ENCODE data around the gene IQCC.

Gene IQCC

DNA sequence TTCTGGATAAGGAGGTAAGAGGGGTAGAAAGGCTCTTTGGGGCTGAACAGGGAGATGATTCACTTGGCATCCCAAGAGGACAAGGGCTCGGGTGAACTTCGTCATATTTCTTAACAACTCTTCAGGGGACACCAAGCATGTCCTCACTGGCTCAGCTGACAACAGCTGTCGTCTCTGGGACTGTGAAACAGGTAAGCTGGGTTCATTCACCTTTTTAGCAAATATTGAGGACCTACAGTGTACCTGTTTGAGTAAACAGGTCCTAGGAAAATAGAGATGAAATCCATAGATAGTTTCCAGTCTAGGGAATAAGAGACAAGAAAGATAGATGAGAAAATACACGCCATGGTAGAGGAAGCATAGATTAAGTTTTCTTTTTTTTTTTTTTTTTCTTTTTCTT is 18.8 kb downstream of the IQCC start:
- no peak for DNase-seq

DNA sequence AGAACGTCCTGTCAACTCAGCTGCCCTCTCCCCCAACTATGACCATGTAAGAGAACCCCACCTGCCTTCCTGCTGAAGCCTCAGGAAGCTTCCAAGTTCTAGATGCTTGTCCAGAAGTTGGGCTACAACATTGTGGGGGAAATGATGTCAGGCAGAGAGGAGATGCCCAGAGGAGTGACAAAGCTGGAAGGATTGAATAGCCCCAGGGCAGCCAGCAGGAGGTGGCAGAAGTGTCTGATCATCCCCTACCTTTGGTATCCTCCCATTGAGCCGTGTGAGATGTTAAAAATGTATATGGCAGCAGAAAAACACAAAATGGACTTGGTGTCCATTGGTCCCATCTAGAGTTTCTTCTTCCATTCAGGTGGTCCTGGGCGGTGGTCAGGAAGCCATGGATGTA is 23.3 kb downstream of the IQCC start:
- DNase-seq = no peak

DNA sequence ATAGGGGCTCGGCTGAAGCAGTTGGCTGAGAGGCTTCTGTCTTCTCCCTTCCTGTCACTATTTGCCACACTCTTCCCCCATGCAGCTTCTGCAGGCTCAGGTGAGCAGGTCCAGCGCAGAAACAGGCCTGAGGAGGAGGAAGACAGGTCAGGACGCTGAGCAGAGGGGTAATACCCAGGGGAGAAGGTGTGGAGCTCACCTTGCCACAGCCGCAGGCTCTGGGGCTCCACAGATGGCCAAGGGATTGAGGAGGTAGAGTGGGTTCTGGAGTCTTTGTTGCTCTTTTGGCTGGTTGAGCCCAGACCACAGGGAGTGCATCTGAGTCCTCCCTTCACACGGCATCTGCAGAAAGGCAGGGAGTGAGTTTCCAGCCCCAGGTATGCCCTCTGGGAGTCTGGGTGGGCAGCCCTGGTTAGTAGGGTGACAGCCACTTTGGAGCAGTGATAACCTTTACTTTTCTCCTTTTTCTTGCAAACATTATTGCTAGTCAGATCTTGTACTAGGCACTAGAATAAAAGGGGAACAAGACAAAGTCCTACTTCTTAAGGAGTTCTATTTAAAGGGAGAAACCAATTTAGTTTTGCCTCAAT is 26.5 kb downstream of the IQCC start:
- DNase-seq = no peak

DNA sequence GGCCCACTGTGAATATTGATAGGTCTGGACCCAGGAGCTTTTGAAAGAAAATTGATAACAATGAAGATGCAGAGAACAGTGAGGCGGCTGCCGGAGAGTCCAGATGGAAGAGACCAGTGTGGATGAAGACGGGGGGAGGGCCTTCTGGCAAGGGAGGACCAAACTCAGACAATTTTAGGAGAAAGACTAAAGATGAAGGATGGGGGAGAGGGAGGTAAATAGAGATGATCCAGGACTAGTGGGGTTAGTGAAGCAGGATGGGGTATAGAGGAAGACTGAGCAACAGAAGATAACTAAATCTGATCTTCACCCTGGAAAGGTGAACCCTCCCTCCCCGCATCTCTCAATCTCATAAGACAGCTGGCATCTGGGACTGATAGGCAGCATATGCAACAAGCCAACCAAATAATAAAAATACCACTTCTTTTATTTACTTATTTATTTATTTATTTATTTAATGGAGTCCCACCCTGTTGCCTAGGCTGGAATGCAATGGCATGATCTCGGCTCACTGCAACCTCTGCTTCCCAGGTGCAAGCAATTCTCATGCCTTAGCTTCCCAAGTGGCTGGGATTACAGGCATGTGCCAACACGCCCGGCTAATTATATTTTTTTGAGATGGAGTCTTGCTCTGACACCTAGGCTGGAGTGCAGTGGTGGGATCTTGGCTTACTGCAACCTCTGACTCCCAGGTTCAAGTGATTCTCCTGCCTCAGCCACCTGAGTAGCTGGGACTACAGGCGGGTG is 27.3 kb downstream of the IQCC start:
- DNase-seq = no peak

DNA sequence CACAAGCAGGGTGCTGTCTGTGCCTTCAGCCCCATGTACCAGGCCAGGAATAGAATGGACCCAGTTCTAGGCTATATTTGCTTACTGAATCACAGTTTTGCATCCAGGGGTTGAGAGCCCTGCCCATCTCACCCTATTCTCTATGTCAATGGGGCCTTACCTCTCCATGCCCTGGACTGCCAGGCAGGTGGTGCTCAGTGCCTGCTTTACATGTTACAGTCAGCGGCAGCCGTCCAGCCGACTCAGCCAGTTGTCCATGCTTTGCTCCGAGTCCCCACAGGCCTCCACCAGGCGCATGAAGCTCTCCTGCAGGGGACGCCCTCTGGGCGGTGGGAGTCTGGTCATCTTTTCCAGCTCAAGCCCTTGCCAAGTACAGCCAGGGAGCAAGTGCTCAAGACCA is 29.3 kb downstream of the IQCC start:
- DNase-seq = no peak

DNA sequence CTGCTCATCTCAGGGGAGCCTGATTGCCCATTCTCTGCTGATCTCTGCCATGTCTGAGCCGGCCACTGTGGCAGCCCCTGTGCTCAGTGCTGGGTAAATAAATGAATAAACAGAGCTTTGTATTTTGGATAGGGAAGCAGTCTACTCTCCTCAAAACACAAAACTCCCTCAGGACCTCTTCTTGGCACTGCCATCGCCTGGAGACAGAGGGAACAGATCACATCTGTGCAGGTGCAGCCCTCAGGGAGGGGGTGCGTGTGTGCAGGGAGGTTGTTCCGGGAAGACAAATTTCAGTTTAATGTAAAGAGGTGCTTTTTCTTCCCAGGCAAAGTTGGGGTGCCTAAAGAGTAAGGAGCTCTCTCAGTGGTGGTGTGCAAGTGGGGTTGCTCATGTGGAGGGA is 33.9 kb downstream of the IQCC start:
- DNase-seq = no peak

DNA sequence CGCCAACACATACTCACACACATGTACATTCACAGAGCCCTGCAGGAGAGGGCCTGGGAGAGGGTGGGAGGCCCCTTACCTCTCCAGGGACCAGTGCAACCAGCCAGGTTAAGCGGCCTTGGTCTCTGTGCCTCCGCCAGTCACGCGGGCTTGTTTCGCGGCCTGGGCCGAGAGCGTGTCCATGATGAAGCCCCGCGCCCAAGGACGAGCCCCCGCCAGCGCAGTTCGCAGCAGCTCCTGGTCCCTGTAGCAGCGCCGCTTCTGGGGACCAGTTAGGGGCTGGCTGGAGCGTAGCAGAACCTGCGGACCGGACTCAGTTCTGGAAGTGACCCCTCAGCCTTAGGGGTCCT is 34.3 kb downstream of the IQCC start:
- no peak for DNase-seq

DNA sequence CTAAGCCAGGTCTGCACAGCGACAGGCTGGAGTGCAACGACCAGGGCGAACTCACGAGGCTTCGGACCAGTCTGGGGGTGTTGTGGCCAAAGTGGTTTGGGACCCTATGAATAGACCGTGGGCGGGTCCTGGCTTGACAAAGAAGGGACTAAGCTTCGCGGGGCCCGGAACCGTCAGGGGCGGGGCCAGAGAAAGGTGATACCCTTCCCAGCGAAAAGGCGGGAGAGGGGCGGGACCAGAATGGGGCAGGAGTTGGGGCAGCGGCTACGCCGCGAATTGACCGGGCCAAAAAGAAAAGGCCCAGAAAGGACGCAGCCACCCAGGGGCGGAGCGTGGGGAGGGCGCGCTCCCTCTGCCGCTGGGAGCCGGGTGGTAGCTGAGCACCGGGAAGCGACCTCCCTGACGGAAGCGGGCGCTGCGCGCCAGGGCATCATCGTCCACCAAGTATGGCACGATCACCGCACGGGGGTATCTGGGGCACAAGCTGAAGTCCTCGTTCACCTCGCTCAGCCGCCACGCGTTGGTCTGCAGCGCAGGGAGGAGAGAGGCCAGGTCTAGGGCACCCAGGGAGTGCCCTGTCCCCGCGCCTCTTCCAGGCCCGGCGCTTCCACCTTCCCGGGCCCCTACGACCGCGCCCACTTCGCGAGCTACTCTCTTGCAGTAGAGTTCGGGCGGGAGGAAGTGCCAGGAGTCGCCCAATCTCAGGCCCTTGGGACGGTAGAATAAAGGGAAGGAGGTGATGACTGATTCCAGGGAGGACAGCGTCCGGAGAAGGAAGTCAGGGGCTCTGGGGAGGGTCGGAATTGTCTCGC is 34.9 kb downstream of the IQCC start:
- DNase-seq = peak; percentile 48

DNA sequence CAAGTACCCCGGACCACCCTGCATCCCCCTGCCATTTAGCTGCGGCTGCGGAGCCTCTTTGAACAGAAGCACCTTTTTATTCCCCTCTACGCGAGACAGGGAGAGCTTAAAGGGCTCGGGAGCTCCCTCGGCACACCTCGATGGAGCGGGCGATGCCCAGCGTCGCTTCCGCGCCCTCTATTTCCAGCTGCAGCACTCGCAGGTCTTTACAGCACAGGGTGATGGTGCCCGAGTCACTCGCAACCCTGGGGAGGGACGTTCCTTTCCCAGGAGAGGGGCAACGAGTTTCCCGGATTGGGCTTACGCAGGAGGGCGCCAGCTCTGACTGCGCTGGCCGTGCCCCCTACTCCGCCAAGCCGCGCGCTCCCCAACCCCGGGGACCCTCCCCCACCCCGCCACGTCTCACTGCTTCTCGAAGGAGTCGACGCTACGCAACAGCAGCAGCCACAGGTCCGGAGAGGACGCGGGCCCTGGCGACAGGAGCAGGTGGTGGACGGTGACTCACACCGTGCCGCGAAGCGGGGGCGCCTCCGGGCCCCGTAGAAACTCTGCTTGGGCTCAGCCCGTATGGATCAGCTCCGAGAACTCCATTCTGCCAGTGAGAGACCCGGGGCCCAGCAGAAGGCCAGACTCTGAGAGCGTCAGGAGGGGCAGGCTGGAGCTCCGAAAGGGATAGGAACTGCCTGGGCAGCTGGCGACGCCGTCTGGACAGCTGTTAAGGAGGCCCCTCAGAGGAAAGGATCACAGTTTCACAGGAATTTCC is 35.7 kb downstream of the IQCC start:
- peak; percentile 32 for DNase-seq

DNA sequence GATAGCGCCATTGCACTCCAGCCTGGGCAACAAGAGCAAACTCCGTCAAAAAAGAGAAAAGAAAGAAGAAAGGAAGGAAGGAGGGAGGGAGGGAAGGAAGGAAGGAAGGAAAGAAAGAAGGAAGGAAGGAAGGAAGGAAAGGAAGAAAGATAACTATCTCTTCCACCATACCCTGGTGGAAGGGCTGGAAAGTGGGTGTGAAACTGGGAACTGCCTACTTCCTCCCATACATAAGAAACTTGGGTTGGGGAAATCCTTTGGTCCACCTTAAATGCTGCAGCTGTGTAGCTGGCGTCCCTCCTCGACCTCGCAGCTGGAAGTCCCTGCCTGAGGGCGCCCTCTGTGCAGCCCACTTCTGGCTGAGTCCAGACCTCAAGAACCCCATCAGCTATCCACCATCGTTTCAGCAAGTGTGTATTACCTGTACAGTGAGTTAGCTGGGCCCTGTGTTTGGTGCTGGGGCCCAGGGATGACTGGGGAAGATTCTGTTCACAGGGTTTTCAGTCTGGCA is 36.9 kb downstream of the IQCC start:
- DNase-seq = no peak

DNA sequence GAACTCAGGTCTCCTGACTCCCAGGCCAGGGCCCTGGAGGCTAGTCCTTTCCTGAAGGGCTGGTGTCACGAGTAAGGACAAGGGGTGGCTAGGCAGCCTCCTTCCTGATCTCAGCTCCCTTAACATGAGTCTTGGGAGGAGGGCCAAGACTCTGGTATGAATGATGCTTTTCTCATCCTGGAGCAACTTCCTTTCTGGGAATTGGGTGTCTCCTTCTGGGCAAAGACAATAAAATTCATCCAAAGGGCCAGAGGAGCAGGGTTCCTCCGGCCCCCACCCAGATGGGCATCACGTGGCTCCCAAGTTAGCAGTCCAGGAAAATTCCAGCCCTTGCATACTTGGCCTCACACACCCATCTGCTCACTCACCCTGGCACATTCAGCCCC is 41.4 kb downstream of the IQCC start, which contains the start of gene FAM167B:
Gene FAM167B (plus strand): TSS at position 335 of the 386 bp plus-strand sequence. CDS start 200 bp downstream, outside the sequence.
- no peak for DNase-seq

DNA sequence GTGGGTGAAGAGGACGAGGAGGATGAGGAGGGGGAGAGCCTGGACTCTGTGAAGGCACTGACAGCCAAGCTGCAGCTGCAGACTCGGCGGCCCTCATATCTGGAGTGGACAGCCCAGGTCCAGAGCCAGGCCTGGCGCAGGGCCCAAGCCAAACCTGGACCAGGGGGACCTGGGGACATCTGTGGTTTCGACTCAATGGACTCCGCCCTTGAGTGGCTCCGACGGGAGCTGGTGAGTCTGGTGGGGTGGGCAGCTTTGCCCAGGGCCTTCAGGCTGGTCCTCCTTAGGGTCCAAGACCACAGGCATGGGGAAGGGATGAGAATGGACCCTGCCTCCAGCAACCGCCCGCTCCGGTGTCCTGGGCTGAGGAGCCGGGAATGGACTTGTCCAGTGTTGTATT is 42.0 kb downstream of the IQCC start:
- no peak for DNase-seq

DNA sequence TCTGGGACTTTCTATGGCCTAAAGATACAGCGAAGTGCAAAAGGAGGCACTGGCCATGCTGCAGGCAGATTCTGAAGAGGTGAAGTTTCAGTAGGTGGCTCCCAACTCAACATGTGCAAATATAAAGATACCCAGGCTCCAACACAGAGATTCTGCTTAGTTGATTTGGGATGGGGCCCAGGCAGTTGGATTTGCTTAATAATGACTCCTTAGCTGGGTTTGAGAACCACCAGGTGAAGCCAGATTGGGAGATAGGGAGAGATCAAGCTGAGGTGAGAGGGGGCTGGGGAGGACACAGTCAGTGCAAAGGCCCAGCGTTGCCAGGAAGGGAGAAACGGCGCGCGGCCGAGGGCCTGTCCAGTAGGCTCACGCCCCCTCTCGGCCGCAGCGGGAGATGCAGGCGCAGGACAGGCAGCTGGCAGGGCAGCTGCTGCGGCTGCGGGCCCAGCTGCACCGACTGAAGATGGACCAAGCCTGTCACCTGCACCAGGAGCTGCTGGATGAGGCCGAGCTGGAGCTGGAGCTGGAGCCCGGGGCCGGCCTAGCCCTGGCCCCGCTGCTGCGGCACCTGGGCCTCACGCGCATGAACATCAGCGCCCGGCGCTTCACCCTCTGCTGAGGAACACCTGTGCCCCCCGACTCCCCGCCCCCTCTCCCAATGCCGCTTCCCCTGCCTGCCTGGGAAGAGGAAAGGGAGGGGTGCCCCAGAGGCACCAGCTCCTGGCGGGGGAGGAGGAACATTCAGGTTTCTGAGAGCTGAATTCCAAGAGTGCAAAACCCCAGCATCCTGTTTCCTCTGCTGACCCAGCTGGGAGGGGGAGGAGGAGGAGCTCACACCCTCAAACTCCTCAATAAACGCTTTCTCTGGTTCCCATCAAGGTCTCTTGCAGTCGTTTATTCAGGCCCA is 42.8 kb downstream of the IQCC start:
- DNase-seq = peak; percentile 61

DNA sequence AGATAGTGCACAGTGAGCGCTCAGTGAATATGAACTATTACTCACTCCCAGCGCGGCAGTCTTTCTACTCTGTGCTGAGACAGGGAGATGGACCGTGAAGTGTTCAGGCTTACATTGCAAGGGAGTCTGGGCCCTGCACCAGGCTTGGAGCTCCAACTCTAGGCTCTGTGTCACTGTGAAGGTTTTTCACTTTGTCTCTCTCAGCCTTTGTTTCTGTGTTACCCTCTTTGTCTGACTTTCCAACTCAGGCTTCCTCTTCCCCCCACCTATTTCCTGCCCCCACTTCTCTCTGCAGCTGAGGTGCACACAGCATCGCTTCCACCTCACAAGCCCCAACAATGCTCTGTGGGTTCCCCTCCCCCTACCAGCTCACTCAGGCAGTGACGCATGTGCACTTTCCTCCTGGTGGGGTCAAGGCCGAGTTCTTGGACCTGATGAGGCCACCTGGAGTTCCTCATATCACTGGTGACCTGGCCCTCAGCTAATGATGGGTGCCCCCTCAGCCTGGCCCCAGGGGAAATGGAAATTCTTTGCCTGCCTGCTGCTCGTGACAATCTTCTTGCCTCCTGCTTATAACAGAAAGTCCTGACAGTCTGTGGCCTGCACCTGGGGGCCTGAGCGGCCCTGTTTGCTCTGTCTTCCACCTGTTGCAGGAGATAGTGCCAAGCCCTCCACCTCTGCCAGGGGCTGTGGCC is 44.5 kb downstream of the IQCC start:
- peak; percentile 78 for DNase-seq

DNA sequence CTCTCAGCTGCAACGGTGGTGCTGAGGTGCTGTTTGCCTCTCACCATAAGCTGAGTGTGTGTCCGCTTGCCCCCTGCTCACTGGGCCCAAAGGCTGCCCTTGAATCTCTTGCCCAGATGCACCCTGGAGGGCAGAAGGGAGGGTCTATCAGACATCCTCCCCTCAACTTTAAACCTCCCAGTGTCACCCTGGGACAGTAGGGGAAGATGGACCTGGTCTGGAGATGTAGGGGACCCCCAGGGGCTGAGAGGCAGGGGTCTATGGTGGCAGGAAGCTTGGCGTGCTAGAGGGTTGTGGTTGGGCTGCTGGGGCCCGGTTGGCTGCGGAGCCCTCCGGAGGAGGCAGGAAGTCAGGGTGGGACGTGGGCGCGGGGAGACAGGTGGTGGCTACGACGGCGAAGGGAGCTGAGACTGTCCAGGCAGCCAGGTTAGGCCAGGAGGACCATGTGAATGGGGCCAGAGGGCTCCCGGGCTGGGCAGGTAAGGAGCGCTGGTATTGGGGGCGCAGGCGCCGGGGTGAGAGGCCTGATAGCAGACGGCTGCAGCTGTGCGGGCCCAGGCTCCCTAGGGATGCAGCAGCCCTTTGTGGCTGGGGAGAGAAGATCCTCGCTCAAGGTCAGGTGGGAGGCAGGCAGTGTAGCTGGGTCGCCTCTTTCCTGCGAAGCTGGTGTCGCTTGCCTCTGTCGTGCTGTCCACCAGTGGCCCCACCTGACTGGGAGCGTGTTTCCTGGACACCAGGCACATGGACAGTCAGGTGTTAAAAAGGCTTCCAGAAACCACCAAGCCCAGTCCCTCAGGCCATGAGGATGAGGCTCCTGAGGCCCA is 45.6 kb downstream of the IQCC start, which contains the start of gene LCK:
Gene LCK (plus strand): TSS at position 373 of the 824 bp plus-strand sequence. CDS start 23,065 bp downstream, outside the sequence.
- DNase-seq = peak; percentile 61

DNA sequence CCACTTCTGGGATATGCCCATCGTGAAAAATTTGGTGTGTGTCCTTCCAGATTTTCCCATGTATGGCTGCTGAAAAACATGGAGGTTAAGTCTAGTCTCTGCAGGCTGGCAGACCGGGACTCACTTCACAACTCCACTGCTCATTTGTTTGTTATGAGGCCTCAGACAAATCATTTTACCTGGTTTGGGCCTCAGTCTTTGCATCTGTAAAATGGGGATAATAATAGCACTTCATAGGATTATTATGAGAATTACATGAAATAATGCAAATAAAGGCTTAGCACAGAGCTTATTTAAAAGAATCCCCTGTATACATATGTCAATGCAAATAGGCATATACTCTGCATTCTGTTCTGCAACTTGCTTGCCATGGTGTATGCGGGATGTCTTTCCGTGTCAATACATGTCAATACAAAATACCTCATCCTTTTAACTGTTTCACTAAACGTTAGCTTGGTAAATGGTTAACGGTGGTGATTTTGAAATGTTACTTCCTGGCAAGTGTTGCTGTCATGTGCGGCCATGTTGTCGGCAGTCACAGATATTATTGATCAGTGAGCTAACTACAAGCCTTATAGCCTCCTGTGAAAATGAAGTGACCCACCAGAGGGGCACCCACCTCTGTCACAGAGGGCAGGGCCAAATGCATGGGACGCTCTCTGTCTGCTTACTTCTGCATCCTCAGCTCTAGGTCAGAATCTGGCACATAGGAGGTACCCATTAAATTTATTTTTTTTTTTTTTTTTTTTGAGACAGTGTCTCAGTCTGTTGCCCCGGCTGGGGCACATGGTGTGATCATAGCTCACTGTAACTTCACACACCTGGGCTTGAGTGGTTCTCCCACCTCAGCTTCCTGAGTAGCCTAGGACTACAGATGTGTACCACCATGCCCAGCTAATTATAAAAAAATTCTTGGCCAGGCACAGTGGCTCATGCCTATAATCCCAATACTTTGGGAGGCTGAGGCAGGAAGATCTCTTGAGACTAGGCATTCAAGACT is 49.9 kb downstream of the IQCC start:
- DNase-seq = no peak

DNA sequence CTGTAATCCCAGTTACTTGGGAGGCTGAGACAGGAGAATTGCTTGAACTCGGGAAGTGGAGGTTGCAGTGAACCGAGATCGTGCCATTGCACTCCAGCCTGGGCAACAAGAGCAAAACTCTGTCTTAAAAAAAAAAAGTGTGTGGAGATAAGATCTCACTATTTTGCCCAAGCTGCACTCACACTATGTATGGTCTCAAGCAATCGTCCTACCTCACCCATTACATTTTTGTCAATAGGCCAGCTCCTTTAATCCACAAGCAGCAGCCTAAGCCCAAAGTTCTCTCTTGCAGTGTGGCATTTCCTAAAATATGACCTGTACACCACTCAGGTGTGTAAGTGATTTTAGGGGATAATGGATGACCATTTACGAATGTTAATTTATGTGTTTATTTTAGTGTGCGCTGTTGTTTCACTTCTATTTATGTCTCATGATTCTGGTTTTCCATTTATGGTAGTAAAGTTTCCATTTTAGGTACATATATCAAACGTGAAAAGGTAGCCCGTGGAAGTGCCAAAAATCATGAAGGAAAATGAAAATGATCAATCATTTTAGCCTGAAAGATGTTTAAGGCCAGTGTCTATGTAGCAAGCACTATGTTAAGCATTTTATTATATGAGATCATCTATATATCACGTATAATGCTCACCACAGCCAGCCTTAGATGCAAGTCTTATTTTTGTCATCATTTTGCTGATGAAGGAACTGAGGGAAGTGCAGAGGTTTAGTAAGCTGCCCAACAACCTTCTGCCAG is 51.2 kb downstream of the IQCC start:
- no peak for DNase-seq

DNA sequence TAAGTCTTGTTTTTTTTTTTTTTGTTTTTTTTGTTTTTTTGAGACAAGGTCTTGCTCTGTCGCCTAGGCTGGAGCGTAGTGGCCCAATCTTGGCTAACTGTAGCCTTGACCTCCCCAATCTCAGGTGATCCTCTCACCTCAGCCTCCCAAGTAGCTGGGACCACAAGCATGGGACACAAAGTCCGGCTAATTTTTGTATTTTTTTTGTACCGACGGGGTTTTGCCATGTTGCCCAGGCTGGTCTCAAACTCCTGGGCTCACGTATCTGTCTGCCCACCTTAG is 51.7 kb downstream of the IQCC start:
- no peak for DNase-seq

All from activated effector memory CD4-positive, alpha-beta T cell treated with Interleukin-2 at 50 U/mL for 16 hours (primary cell).